HepG2 (cell line): ENCODE measurements around the gene GRIFIN. TPM values are rescaled to one million over a fixed set of nuclear protein-coding genes. Genes with fewer than 3 reads are reported as not detected.

ENCODE experiments used
- AKAP8 ChIP-seq: sonication (generic); formaldehyde crosslinking; IDR thresholded peaks from 2 replicates; pipeline ENCODE4 v1.5.1; 2020; ENCODE audit warnings: mild to moderate bottlenecking, missing genetic modification reagents
- AKNA ChIP-seq: sonication (generic); formaldehyde crosslinking; IDR thresholded peaks from 2 replicates; pipeline ENCODE4 v1.4.0; 2020; ENCODE audit warnings: missing genetic modification reagents, borderline replicate concordance
- CHCHD3 ChIP-seq: sonication (generic); formaldehyde crosslinking; IDR thresholded peaks from 2 replicates; pipeline ENCODE4 v1.8.0; 2022; ENCODE audit warnings: mild to moderate bottlenecking, missing genetic modification reagents, moderate library complexity
- ELF3 ChIP-seq: IDR thresholded peaks from 2 replicates; pipeline ENCODE4 v1.6.1; 2016; ENCODE audit warnings: missing genetic modification reagents, missing compliant biosample characterization
- HNF4G ChIP-seq, 2 experiments: sonication (generic) in 1 of 2; formaldehyde crosslinking in 1 of 2; IDR thresholded peaks; 2 replicates each; pipeline versions ENCODE4 v1.4.0 to v1.6.1; 2011 to 2020; ENCODE audit warnings: borderline replicate concordance in 2 of 2, low read depth in 2 of 2, mild to moderate bottlenecking in 2 of 2, low read length in 1 of 2, missing genetic modification reagents in 1 of 2, moderate library complexity in 1 of 2
- HOXA3 ChIP-seq: sonication (generic); formaldehyde crosslinking; IDR thresholded peaks from 2 replicates; pipeline ENCODE4 v1.5.0; 2020; ENCODE audit warnings: missing genetic modification reagents
- IKZF1 ChIP-seq: fragments of 450-650 bp; IDR thresholded peaks from 2 replicates; pipeline ENCODE4 v1.7.1; 2016
- SIX4 ChIP-seq: sonication (generic); formaldehyde crosslinking; IDR thresholded peaks from 2 replicates; pipeline ENCODE4 v1.4.0; 2020; ENCODE audit warnings: missing genetic modification reagents
- SRSF4 ChIP-seq: fragments of 200-400 bp; formaldehyde crosslinking; IDR thresholded peaks from one replicate; pipeline ENCODE4 v1.6.1; 2018; ENCODE audit warnings: mild to moderate bottlenecking, low read depth, low read length, moderate library complexity; ENCODE audit not compliant: poor library complexity, severe bottlenecking
- U2AF1 ChIP-seq: fragments of 200-400 bp; formaldehyde crosslinking; optimal IDR thresholded peaks from 2 replicates; pipeline ENCODE3; 2017; ENCODE audit warnings: mild to moderate bottlenecking, low read depth, low read length
- ZNF264 ChIP-seq: sonication (generic); formaldehyde crosslinking; IDR thresholded peaks from 2 replicates; pipeline ENCODE4 v1.4.0; 2020; ENCODE audit warnings: missing genetic modification reagents
- ZNF275 ChIP-seq: sonication (generic); formaldehyde crosslinking; IDR thresholded peaks from 2 replicates; pipeline ENCODE4 v1.8.0; 2022; ENCODE audit warnings: missing genetic modification reagents, mild to moderate bottlenecking, inconsistent platforms, borderline replicate concordance
- ZNF451 ChIP-seq: sonication (generic); formaldehyde crosslinking; IDR thresholded peaks from 2 replicates; pipeline ENCODE4 v1.5.0; 2020; ENCODE audit warnings: mild to moderate bottlenecking, missing genetic modification reagents
- ZNF501 ChIP-seq: sonication (generic); formaldehyde crosslinking; IDR thresholded peaks from 2 replicates; pipeline ENCODE4 v1.5.1; 2020; ENCODE audit warnings: mild to moderate bottlenecking, moderate library complexity, missing genetic modification reagents
- ZNF550 ChIP-seq: sonication (generic); formaldehyde crosslinking; IDR thresholded peaks from 2 replicates; pipeline ENCODE4 v1.4.0; 2020; ENCODE audit warnings: mild to moderate bottlenecking, missing genetic modification reagents, borderline replicate concordance
- polyA plus RNA-seq, 8 experiments: library from polyadenylated mRNA; depleted of rRNA in 3 of 8; stranded (reverse) in 7 of 8; unstranded in 1 of 8; fragments of >200 nt; fragmentation: Illumina TruSeq in 4 of 8; extraction: Trizol in 4 of 8; gene quantifications; 2 replicates each; pipeline versions ENCODE4 v1.2.1 to v1.2.3, GENCODE V29; 2011 to 2016; ENCODE audit warnings: low read depth in 4 of 8, missing spikeins in 1 of 8, mixed read lengths in 1 of 8; ENCODE audit not compliant: insufficient read depth in 1 of 8
- total RNA-seq, 5 experiments: library from RNA; depleted of rRNA; stranded (reverse); fragments of >200 nt; fragmentation: Illumina TruSeq; extraction: Trizol; gene quantifications; 2 replicates each; pipeline ENCODE4 v1.2.3, GENCODE V29; 2016; ENCODE audit warnings: low read depth in 1 of 5
- TF ChIP-seq, protein P1 (sequence below): sonication (generic); formaldehyde crosslinking; IDR thresholded peaks from 2 replicates; pipeline ENCODE4 v1.5.0; 2020; ENCODE audit warnings: mild to moderate bottlenecking, missing genetic modification reagents, borderline replicate concordance

Gene GRIFIN
- total and polyA plus RNA-seq, 2 of the 13 experiments (the other 11 are each of a cell fraction or from before 2014, with no cell fraction given), result not detected

GRCh38 chr7:2511769-2512168 lies 35.6 kb upstream of the GRIFIN start (continued):
- TF ChIP-seq SIX4 (CRISPR knock-in tag) (no peak), HNF4G (IDR thresholded peaks at IDR 0.05; ENCODE audit: borderline replicate concordance, low read depth, low read length) (no peak), HNF4G (CRISPR knock-in tag; IDR thresholded peaks at IDR 0.05; ENCODE audit: borderline replicate concordance, low read depth) (0 out of 2 replicates have a peak, but pooled peaks have one; percentile 8), SRSF4 (no peak), ZNF451 (CRISPR knock-in tag) (0 out of 2 replicates have a peak, but pooled peaks have one; percentile 60), AKAP8 (CRISPR knock-in tag) (no peak), CHCHD3 (CRISPR knock-in tag) (no peak), ZNF275 (CRISPR knock-in tag) (no peak), AKNA (CRISPR knock-in tag) (no peak), ZNF550 (CRISPR knock-in tag) (no peak), U2AF1 (no peak), ELF3 (CRISPR knock-in tag) (no peak), ZNF501 (CRISPR knock-in tag) (no peak), HOXA3 (no peak), ZNF264 (CRISPR knock-in tag) (no peak), IKZF1 (no peak)
- TF ChIP-seq, protein P1, sequence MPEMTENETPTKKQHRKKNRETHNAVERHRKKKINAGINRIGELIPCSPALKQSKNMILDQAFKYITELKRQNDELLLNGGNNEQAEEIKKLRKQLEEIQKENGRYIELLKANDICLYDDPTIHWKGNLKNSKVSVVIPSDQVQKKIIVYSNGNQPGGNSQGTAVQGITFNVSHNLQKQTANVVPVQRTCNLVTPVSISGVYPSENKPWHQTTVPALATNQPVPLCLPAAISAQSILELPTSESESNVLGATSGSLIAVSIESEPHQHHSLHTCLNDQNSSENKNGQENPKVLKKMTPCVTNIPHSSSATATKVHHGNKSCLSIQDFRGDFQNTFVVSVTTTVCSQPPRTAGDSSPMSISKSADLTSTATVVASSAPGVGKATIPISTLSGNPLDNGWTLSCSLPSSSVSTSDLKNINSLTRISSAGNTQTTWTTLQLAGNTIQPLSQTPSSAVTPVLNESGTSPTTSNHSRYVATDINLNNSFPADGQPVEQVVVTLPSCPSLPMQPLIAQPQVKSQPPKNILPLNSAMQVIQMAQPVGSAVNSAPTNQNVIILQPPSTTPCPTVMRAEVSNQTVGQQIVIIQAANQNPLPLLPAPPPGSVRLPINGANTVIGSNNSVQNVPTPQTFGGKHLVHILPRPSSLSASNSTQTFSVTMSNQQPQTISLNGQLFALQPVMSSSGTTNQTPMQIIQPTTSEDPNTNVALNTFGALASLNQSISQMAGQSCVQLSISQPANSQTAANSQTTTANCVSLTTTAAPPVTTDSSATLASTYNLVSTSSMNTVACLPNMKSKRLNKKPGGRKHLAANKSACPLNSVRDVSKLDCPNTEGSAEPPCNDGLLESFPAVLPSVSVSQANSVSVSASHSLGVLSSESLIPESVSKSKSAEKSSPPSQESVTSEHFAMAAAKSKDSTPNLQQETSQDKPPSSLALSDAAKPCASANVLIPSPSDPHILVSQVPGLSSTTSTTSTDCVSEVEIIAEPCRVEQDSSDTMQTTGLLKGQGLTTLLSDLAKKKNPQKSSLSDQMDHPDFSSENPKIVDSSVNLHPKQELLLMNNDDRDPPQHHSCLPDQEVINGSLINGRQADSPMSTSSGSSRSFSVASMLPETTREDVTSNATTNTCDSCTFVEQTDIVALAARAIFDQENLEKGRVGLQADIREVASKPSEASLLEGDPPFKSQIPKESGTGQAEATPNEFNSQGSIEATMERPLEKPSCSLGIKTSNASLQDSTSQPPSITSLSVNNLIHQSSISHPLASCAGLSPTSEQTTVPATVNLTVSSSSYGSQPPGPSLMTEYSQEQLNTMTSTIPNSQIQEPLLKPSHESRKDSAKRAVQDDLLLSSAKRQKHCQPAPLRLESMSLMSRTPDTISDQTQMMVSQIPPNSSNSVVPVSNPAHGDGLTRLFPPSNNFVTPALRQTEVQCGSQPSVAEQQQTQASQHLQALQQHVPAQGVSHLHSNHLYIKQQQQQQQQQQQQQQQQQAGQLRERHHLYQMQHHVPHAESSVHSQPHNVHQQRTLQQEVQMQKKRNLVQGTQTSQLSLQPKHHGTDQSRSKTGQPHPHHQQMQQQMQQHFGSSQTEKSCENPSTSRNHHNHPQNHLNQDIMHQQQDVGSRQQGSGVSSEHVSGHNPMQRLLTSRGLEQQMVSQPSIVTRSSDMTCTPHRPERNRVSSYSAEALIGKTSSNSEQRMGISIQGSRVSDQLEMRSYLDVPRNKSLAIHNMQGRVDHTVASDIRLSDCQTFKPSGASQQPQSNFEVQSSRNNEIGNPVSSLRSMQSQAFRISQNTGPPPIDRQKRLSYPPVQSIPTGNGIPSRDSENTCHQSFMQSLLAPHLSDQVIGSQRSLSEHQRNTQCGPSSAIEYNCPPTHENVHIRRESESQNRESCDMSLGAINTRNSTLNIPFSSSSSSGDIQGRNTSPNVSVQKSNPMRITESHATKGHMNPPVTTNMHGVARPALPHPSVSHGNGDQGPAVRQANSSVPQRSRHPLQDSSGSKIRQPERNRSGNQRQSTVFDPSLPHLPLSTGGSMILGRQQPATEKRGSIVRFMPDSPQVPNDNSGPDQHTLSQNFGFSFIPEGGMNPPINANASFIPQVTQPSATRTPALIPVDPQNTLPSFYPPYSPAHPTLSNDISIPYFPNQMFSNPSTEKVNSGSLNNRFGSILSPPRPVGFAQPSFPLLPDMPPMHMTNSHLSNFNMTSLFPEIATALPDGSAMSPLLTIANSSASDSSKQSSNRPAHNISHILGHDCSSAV (CRISPR knock-in tag), result no peak
